ENCODE data around the gene TCTN3.

- TF ChIP-seq EP300 (IDR thresholded peaks at IDR 0.05) (no peak), POLR2A (IDR thresholded peaks at IDR 0.05) (no peak)
- TF ChIP-seq, protein P1, sequence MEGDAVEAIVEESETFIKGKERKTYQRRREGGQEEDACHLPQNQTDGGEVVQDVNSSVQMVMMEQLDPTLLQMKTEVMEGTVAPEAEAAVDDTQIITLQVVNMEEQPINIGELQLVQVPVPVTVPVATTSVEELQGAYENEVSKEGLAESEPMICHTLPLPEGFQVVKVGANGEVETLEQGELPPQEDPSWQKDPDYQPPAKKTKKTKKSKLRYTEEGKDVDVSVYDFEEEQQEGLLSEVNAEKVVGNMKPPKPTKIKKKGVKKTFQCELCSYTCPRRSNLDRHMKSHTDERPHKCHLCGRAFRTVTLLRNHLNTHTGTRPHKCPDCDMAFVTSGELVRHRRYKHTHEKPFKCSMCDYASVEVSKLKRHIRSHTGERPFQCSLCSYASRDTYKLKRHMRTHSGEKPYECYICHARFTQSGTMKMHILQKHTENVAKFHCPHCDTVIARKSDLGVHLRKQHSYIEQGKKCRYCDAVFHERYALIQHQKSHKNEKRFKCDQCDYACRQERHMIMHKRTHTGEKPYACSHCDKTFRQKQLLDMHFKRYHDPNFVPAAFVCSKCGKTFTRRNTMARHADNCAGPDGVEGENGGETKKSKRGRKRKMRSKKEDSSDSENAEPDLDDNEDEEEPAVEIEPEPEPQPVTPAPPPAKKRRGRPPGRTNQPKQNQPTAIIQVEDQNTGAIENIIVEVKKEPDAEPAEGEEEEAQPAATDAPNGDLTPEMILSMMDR (IDR thresholded peaks at IDR 0.05): no peak
Measured at GRCh38 chr10:95698415-95698814, 4.7 kb upstream of the TCTN3 start.

All from gastroesophageal sphincter (tissue), 3 donors.